CD8-positive, alpha-beta memory T cell (primary cell): ENCODE data around the gene SLC5A2. TPM values are rescaled to one million over a fixed set of nuclear protein-coding genes. Genes with fewer than 3 reads are reported as not detected.

Experiments used
- polyA plus RNA-seq: library from polyadenylated mRNA; unstranded; fragments of 300-500 nt; fragmentation: Illumina TruSeq; gene quantifications from one replicate; pipeline ENCODE4 v1.2.3, GENCODE V29; 2021
- total RNA-seq, 2 experiments: library from RNA; stranded (reverse); gene quantifications; one replicate each; pipeline ENCODE4 v1.2.3, GENCODE V29; 2021

Gene SLC5A2
- total and polyA plus RNA-seq, 3 experiments from 2014 or later: 0.24 to 2.0 TPM; not detected in 1

Other genes starting within 250 kb of the SLC5A2 start
- 1 to 10 TPM; 1.7 to 1.8 TPM for gene ITGAM, start 223.1 kb upstream of the SLC5A2 start, total RNA-seq
- 23.3 TPM for gene ITGAM, start 223.1 kb upstream of the SLC5A2 start, polyA plus RNA-seq
- 1 to 10 TPM; 2.1 to 2.7 TPM for gene ITGAX, start 127.9 kb upstream of the SLC5A2 start, total RNA-seq
- 0.46 TPM for gene ITGAX, start 127.9 kb upstream of the SLC5A2 start, polyA plus RNA-seq
- gene ITGAD, start 89.8 kb upstream of the SLC5A2 start, total RNA-seq: not detected
- 0.12 TPM for gene ITGAD, start 89.8 kb upstream of the SLC5A2 start, polyA plus RNA-seq
- not detected for gene COX6A2, start 54.8 kb upstream of the SLC5A2 start, total RNA-seq
- not detected for gene COX6A2, start 54.8 kb upstream of the SLC5A2 start, polyA plus RNA-seq
- gene ZNF843, start 40.3 kb upstream of the SLC5A2 start, total RNA-seq: under 1 TPM; 0.11 to 0.18 TPM
- gene ZNF843, start 40.3 kb upstream of the SLC5A2 start, polyA plus RNA-seq: 0.23 TPM
- gene ARMC5, start 23.6 kb upstream of the SLC5A2 start, total RNA-seq: 10 to 100 TPM; 14.3 to 15.9 TPM
- gene ARMC5, start 23.6 kb upstream of the SLC5A2 start, polyA plus RNA-seq: 9.8 TPM
- gene TGFB1I1, start 11.0 kb upstream of the SLC5A2 start, total RNA-seq: 1 to 10 TPM in 1 of 2 experiments, under 1 TPM in 1; 0.59 to 1.1 TPM
- gene TGFB1I1, start 11.0 kb upstream of the SLC5A2 start, polyA plus RNA-seq: not detected
- gene RUSF1, start 25.3 kb downstream of the SLC5A2 start, total RNA-seq: 10 to 100 TPM; 44.4 to 46.1 TPM
- 22.2 TPM for gene RUSF1, start 25.3 kb downstream of the SLC5A2 start, polyA plus RNA-seq
- not detected for gene AHSP, start 44.8 kb downstream of the SLC5A2 start, total RNA-seq
- not detected for gene AHSP, start 44.8 kb downstream of the SLC5A2 start, polyA plus RNA-seq